Transverse colon (tissue), 4 donors: ENCODE results near the gene PLXNC1. TPM values are rescaled to one million over a fixed set of nuclear protein-coding genes. Genes with fewer than 3 reads are reported as not detected.

Experiments
- DNase-seq: peaks from one replicate; pipeline ENCODE4 v3.0.0-alpha.2; 2019
- H3K27ac ChIP-seq, 4 donors: fragments of 200-600 bp; sonication (generic); 2 replicates each; pipeline ENCODE4 v1.5.1; 2016 to 2018; ENCODE audit warnings: inconsistent platforms in 4 of 4
- H3K27me3 ChIP-seq: fragments of 200-600 bp; sonication (generic); 2 replicates; pipeline ENCODE4 v1.5.1; 2017; ENCODE audit warnings: inconsistent platforms
- H3K36me3 ChIP-seq, 4 donors: fragments of 200-600 bp; sonication (generic); 2 replicates each; pipeline ENCODE4 v1.5.1; 2017 to 2019; ENCODE audit warnings: inconsistent platforms in 4 of 4
- H3K4me1 ChIP-seq, 4 donors: fragments of 200-600 bp; sonication (generic); 2 replicates each; pipeline ENCODE4 v1.5.1; 2017 to 2020; ENCODE audit warnings: inconsistent platforms in 4 of 4
- H3K4me3 ChIP-seq, 4 donors: fragments of 200-600 bp; sonication (generic); 1 replicate in 1 of 4; 2 replicates in 3 of 4; pipeline versions ENCODE4 v1.5.1 to v1.6.1; 2017 to 2019; ENCODE audit warnings: inconsistent platforms in 4 of 4
- H3K9me3 ChIP-seq, 2 donors: fragments of 200-600 bp; sonication (generic); 2 replicates each; pipeline ENCODE4 v1.5.1; 2017 to 2019; ENCODE audit warnings: inconsistent platforms in 2 of 2
- CTCF ChIP-seq, 5 experiments: fragments of 200-600 bp in 3 of 5; fragments of 450-650 bp in 2 of 5; sonication (generic) in 3 of 5; IDR thresholded peaks; 1 replicate in 2 of 5; 2 replicates in 3 of 5; pipeline ENCODE4 v1.5.1; 2016 to 2017; ENCODE audit warnings: antibody characterized with exemption in 5 of 5, inconsistent platforms in 3 of 5, mild to moderate bottlenecking in 2 of 5, moderate library complexity in 1 of 5
- EP300 ChIP-seq: sonication (generic); formaldehyde crosslinking; IDR thresholded peaks from one replicate; pipeline ENCODE4 v1.6.1; 2017; ENCODE audit warnings: antibody characterized with exemption, low read depth
- POLR2A ChIP-seq: fragments of 450-650 bp; IDR thresholded peaks from one replicate; pipeline ENCODE4 v1.6.1; 2016; ENCODE audit warnings: antibody characterized with exemption, mild to moderate bottlenecking, moderate library complexity
- POLR2AphosphoS5 ChIP-seq, 3 donors: sonication (generic); formaldehyde crosslinking; IDR thresholded peaks; one replicate each; pipeline ENCODE4 v1.6.1; 2016; ENCODE audit warnings: antibody characterized with exemption in 3 of 3
- WGBS, 2 donors: methylation state at CpG; one replicate each; pipeline ENCODE4 v1.1.5; 2018; ENCODE audit warnings: low coverage in 1 of 2; 5-methylcytosine and 5-hydroxymethylcytosine counted together
- in situ Hi-C, 4 donors: fragments of 200-750 bp; cut with MboI; loops; one replicate each; pipeline versions ENCODE4 v1.15.0 to v1.15.1; 2017; ENCODE audit warnings: low sequenced_read_pairs in 3 of 4, low pct_ligation_motif_present in 1 of 4, low pct_unique_long_range_greater_than_20kb in 1 of 4
- intact Hi-C: fragments of 100-400 bp; cut with DNase I; formaldehyde crosslinking; loops from one replicate; pipeline ENCODE4 v1.15.1; 2023; ENCODE audit warnings: low total_unique reads
- total RNA-seq, 4 donors: library from RNA; depleted of rRNA; stranded (reverse); fragments of >200 nt; gene quantifications; one replicate each; pipeline ENCODE4 v1.1.0, GENCODE V29; 2016

PLXNC1 gene
- total RNA-seq, 4 donors from 2014 or later = 3.3 to 12.7 (median 6.8) TPM

- TF ChIP-seq POLR2AphosphoS5 (IDR thresholded peaks at IDR 0.05) (no peak), CTCF (IDR thresholded peaks at IDR 0.05) (peak; percentile 89 to 94 (median 93)), EP300 (no peak)
- peak; percentile 85 for DNase-seq
- no peaks in the 10 kb centered on the region for H3K27me3 ChIP-seq
- H3K4me1 ChIP-seq = peaks cover 2 to 21% (median 5%) of the 10 kb centered on the region in 4 donors
- H3K27ac ChIP-seq = peak overlapping the region; percentile 2 to 65 (median 25)
- H3K4me3 ChIP-seq = peak overlapping the region; percentile 46 to 68 (median 52)
- H3K9me3 ChIP-seq = no peaks in the 10 kb centered on the region
- WGBS, 2 donors = 20 to 27% methylated on average over 3 to 38 of the region's 38 CpGs
- H3K36me3 ChIP-seq = no peaks in the 10 kb centered on the region
- in situ Hi-C loops = loop anchor here (5.0 to 25.0 kb wide), 5 partner anchors 326 to 1114 kb away; no protein-coding TSS in a partner anchor
- intact Hi-C loops = loop anchor here (10.0 kb wide), 1 partner anchor 336 kb away; no protein-coding TSS in a partner anchor
Observed at GRCh38 chr12:94100990-94101737, 47.2 kb upstream of the PLXNC1 start.

- Histone ChIP-seq H3K4me1 (peaks cover 2 to 21% (median 5%) of the 10 kb centered on the region in 4 donors), H3K27me3 (no peaks in the 10 kb centered on the region), H3K9me3 (no peaks in the 10 kb centered on the region), H3K4me3 (peak overlapping the region; percentile 46 to 68 (median 52)), H3K27ac (peak overlapping the region; percentile 43 to 65 (median 52)), H3K36me3 (no peaks in the 10 kb centered on the region)
- DNase-seq = peak; percentile 90
- intact Hi-C loops = loop anchor here (2.0 to 10.0 kb wide), 2 partner anchors 337 to 599 kb away; no protein-coding TSS in a partner anchor
- in situ Hi-C loops = loop anchor here (5.0 to 25.0 kb wide), 5 partner anchors 327 to 1115 kb away; no protein-coding TSS in a partner anchor
- 1% methylated on average over 49 of the region's 50 CpGs; no CpG with 5 or more reads in 1 of the 2 donors for WGBS, 2 donors
- no peak for TF ChIP-seq POLR2A
- peak; percentile 72 to 89 (median 77) for TF ChIP-seq CTCF (IDR thresholded peaks at IDR 0.05)
- peak; percentile 4 to 58 (median 22) for TF ChIP-seq POLR2AphosphoS5 (IDR thresholded peaks at IDR 0.05)
- TF ChIP-seq EP300 = no peak
Observed at GRCh38 chr12:94101738-94102660, 46.4 kb upstream of the PLXNC1 start.

- WGBS, 2 donors = 36 to 53% methylated on average over 4 of the region's 4 CpGs
- TF ChIP-seq POLR2A = no peak
- no peak for TF ChIP-seq CTCF (IDR thresholded peaks at IDR 0.05)
- no peak for TF ChIP-seq POLR2AphosphoS5 (IDR thresholded peaks at IDR 0.05)
- TF ChIP-seq EP300 = no peak
- Histone ChIP-seq H3K36me3 (no peaks in the 10 kb centered on the region), H3K27ac (no peak overlapping the region), H3K4me3 (no peak overlapping the region), H3K4me1 (peaks cover 2 to 21% (median 5%) of the 10 kb centered on the region in 4 donors), H3K9me3 (no peaks in the 10 kb centered on the region), H3K27me3 (no peaks in the 10 kb centered on the region)
- intact Hi-C loops = loop anchor here (2.0 to 10.0 kb wide), 2 partner anchors 339 to 601 kb away; no protein-coding TSS in a partner anchor
- in situ Hi-C loops = loop anchor here (5.0 to 25.0 kb wide), 5 partner anchors 329 to 1117 kb away; no protein-coding TSS in a partner anchor
- DNase-seq = peak; percentile 29
Observed at GRCh38 chr12:94103986-94104385, 44.4 kb upstream of the PLXNC1 start.
